GM19467 (cell line): ENCODE data around the gene FANK1.

Source experiments
- ATAC-seq: cut with Tn5 transposase; IDR thresholded peaks from one replicate; pipeline ENCODE4 v1.9.1; 2021; ENCODE audit warnings: mild to moderate bottlenecking, moderate library complexity; ENCODE audit not compliant: unreplicated experiment

FANK1 gene

DNA sequence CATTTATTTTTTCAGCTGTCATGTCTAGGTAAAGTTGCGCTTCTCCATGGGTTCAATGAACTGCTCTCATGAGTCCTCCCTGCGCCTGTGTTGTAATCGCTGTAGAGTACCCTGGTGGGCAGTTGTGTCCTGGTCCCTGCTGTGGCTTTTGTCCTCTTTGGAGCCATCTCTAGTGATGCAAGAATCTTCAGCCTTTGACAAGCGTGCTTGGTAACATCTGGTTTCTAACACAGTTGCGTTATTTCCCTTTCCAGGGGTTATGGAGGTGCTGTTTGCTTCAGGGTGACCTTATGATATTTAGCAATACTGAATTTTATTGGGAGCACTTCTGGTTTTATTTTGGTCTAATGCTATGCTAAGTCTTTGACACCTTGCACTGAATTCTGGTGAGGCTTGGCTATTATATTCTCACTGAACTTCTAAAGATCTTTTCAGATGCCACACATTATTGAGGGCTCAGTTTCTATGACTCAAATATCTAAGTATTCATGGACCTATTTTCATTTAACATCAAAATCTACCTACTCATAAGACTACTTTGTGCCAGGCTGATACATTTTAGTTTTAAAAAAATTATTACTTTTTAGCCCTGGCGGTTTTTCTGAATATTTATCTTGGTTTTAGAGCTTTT, 88.6 kb downstream of the FANK1 start:
- no peak for ATAC-seq

- no peak for ATAC-seq
These were observed 89.3 kb downstream of the FANK1 start for GRCh38 chr10:125985557-125986240.

DNA sequence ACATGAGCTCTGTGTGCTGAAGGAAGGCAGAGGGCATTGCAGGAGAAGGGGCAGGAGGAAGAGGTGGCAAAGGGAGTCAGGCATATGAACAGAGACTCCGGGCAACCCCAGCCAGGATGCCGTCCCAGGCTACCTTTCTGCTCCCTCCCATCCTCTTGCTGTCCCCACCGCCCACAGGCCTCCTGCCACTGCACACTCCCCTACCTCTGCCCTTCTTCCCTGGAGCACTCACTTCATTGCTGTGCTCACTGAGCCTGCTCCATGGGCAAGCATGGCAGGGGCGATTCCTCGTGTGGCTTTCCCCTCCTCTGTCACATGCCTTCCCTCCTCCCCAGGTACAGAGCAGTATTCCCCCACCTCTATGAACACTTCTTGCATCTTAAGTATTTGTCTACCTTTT, 93.4 kb downstream of the FANK1 start:
- no peak for ATAC-seq

GRCh38 chr10:125990974-125991373, 94.6 kb downstream of the FANK1 start:
- no peak for ATAC-seq

- no peak for ATAC-seq
These were observed 95.0 kb downstream of the FANK1 start for GRCh38 chr10:125991392-125991791.

GRCh38 chr10:125992254-125992653, 95.9 kb downstream of the FANK1 start:
- ATAC-seq, result no peak

GRCh38 chr10:125994601-125995000, 98.2 kb downstream of the FANK1 start:
- no peak for ATAC-seq

GRCh38 chr10:125995726-125996304, 99.5 kb downstream of the FANK1 start:
- no peak for ATAC-seq

DNA sequence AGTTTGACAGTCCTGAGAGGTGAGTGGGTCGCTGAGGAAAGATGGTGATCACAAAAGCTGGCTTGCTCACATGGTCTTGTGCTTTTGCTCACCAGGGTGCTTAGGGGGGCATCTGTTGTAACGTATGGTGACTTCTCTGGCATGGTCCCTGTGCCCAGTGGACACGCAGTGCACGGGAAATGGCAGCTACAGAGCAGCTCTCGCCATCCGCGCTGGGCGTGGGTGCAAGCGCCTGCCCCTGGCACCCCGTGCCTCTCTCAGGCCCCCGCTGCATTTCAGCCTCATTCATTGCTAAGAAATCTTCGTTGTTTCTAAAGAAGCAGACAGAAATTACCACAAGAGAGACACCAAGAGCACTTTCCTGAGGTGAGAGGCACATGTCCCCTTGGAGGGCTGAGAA, 101.2 kb downstream of the FANK1 start:
- no peak for ATAC-seq

- no peak for ATAC-seq
These were observed 103.3 kb downstream of the FANK1 start for GRCh38 chr10:125999694-126000093.

DNA sequence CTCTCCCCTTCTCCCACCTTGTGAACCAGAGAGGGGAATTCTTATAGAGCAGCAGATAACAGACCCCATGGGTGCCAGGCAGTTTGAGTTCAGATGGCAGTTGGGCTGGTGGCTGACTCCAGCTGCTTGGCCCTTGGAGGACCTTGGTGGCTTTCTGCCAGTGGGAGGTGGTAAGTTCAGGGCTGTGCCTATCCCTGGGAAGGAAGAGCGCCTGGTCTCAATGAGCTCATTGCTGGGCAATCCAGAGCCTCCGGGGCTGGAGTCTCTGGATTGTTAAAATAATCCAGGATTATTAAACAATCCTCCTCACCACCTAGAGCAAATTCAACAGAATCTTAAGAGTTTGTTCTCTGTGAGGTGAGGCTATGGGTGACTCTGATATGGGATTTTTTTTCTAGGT, 105.2 kb downstream of the FANK1 start:
- ATAC-seq, result no peak

GRCh38 chr10:126004752-126005151, 108.4 kb downstream of the FANK1 start:
- no peak for ATAC-seq

DNA sequence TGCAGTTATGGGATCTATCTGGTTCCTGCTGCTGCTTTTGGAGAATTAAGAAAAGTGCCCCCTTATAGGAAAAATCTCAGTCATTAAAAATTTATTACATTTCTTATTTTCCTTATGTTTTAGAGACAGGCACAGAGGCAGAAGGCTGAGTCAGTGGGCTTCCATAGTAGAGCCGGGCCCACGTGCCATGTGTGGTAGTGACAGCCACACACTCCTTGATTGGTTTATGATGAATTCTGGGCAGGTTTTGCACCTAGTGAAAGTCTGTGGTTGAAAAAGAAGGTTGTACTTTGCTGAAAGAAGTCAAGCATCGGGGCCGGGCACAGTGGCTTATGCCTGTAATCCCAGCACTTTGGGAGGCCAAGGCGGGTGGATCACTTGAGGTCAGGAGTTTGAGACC, 109.9 kb downstream of the FANK1 start:
- ATAC-seq, result no peak

DNA sequence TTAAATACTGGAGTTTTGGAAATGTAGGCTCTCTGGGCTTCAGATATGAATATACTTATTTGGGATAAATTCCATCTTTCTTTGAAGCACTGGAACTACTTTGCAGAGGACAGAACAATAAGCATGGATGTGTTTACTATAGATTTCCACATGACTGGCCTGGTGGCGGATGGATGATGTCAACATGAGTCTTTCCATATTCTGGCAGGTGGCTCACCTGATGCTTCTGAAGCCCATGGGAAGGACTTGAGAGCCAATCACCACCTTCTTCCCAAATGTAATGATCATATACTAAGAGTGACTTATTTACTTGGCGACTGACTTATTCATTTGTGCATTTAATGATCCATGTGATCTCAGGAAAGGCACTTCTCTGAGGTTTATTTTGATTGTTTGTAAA, 110.5 kb downstream of the FANK1 start:
- ATAC-seq, result no peak

DNA sequence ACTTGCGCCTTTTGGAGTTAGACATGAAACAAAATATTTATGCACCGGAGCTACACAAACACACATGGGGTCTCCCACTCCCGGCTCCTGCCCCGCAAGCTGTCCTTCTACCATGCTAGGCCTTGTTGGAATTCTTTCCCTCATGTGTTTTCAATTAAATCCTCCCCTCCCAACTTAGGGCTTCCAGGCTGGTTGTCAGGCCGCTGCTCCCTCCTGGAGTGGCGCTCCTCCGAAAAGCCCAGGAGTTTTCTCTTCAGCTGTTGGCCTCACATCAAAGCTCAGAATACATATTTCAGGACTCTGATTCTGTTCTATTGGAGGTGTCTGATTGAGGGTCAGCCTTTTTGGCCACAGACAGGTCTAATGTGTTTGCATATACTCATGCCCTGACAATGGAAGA, 113.3 kb downstream of the FANK1 start:
- ATAC-seq, result no peak

DNA sequence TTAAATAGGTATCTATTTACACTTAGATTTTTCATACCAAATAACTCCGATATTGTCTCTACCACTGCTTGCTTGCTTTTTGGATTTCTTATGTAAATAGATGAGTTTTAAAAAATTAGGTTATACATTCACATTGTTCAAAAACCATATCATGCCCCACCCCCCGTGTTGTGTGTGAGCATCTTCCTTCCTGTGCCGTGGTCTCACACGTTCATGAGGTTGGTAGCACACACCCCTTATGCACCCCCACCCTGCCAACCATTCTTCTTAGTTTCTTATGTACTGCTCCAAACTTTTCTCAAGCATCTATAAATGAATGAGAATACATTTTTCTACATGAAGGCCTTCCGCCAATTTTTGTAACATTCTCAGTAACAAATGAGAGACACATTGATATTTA, 115.6 kb downstream of the FANK1 start:
- no peak for ATAC-seq

DNA sequence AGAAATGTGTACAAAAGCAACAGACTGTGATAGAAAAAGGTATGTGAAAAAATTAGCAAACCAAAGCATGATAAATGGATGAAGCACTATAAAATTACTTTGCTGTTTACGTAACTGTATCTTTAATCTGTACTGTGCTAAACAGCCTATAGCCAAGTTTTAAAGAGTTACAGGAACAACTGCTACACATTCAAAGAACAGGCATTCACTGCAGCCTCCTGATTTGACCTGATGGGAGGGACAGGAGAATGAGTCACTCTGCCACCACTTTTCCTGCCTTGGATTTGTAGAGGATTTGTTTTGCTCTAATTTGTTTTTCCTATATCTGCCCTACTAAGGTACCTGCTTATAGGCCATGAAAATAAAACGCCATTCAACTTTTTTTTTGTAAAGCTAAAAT, 116.1 kb downstream of the FANK1 start:
- no peak for ATAC-seq

- ATAC-seq, result no peak
These were observed 117.3 kb downstream of the FANK1 start for GRCh38 chr10:126013489-126014281.

- no peak for ATAC-seq
These were observed 117.9 kb downstream of the FANK1 start for GRCh38 chr10:126014309-126014708.

GRCh38 chr10:126015413-126015812, 119.0 kb downstream of the FANK1 start:
- ATAC-seq, result no peak

DNA sequence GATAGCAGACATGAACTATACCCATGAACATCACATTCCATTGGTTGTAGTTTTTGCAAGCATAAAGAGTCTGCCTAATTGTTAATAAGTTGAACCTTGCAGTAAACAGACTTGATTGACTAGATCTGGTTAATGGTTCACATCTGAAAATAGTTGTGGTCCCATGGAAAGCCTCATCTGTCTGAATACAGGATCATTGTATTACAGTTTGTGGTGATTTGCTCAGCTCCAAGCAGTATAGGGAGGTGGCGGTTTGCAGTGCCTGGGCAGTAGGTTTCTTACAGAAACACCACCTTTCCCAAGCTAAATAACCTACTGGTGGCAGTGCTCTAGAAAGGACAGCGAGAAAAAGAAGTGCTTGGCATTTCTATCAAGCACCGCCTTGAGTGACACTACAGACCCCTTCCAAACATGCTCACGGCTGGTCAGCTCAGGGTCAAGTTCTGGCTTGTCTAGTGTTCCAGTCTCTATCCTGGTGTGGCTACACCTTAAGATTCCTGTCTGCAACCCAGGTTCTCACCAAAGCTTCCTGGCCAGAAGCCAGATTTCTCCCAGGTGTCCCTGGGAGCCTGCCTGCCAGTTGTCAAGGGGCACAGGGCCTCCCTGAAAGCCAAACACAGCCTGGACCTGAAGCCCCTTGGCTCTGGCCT, 119.9 kb downstream of the FANK1 start:
- no peak for ATAC-seq
